ENCODE measurements around the gene AMN. TPM values are rescaled to one million over a fixed set of nuclear protein-coding genes. Genes with fewer than 3 reads are reported as not detected.

AMN gene
- total RNA-seq, 3 donors from 2014 or later, result 0.16 to 0.88 (median 0.66) TPM

DNA sequence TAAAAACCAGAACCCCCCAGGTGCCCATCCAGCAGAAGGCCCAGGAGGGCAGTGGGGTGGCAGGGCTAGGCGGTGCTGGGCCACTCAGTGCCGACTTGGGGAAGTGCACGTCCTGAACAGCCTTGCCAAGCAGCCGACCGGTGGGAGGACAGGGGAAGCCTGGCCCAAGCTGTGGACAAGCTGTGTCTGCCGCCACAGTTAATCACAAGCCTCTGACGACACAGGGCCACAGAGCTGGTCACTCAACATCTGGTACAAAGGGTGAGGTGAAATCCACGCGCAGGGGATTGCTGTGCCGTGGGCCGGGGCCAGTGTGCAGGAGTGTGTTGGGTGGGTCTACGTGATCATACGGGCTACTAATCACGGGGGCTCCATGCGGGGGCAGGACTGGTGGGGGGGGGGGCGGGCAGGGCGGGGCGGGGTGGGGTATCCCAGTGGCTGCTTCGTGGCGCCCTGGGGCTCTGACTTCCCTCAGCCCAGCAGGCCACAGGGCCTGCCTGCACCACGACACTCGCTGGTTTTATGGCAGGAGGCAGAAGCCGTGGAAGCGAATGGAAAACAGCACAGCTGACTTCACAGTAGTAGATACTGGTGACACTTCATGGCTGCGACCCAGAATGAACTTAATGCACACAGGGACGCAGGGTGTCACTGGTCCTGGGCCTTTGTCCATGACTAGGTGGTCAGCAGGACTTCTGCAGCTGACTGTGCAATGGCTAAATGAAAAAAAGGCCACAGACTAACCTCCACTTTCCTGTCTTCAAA, 10.2 kb downstream of the AMN start:
- Histone ChIP-seq H3K36me3 (no peaks in the 10 kb centered on the region), H3K4me3 (no peak overlapping the region), H3K27me3 (peaks cover 18 to 29% of the 10 kb centered on the region in 2 donors), H3K9me3 (no peaks in the 10 kb centered on the region), H3K4me1 (peaks cover 14 to 15% of the 10 kb centered on the region in 2 donors), H3K27ac (no peak overlapping the region)
- TF ChIP-seq POLR2A (IDR thresholded peaks at IDR 0.05), result no peak
- TF ChIP-seq, protein P1, sequence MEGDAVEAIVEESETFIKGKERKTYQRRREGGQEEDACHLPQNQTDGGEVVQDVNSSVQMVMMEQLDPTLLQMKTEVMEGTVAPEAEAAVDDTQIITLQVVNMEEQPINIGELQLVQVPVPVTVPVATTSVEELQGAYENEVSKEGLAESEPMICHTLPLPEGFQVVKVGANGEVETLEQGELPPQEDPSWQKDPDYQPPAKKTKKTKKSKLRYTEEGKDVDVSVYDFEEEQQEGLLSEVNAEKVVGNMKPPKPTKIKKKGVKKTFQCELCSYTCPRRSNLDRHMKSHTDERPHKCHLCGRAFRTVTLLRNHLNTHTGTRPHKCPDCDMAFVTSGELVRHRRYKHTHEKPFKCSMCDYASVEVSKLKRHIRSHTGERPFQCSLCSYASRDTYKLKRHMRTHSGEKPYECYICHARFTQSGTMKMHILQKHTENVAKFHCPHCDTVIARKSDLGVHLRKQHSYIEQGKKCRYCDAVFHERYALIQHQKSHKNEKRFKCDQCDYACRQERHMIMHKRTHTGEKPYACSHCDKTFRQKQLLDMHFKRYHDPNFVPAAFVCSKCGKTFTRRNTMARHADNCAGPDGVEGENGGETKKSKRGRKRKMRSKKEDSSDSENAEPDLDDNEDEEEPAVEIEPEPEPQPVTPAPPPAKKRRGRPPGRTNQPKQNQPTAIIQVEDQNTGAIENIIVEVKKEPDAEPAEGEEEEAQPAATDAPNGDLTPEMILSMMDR (IDR thresholded peaks at IDR 0.05), result no peak
- TF ChIP-seq POLR2AphosphoS5 (IDR thresholded peaks at IDR 0.05), result no peak
- no peak for DNase-seq (ENCODE audit: low spot score in 2 of 2)
- intact Hi-C loops (cut with DNase I; ENCODE audit: low total_unique reads), result no loop called here

DNA sequence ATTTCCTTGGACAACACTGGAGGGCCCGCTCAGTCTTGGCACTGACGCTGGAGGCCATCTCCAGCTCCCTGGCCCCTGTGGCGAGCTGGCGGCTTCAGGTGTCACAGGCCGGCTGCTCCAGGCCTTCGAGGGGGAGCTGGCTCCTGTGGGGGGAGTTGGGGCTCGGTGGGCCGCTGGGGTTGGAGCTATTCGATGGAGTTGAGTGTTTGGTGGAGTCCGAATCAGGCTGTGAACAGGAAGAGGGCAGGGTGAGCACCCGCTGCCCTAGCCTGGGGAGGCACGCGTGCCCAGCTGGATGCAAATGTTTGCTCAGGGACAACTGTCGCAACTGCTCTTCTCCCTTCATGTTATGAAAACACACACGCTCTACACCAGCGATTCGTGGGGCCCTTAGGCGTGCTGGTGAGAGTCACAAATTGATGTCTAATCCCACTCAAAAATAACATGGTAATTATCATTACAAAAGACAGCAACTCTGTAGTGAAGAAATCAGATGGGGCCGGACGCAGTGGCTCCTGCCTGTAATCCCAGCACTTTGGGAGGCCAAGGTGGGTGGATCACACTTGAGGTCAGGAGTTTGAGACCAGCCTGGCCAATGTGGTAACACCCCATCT, 11.3 kb downstream of the AMN start:
- H3K27me3 ChIP-seq, result peaks cover 18 to 21% of the 10 kb centered on the region in 2 donors
- TF ChIP-seq POLR2A (IDR thresholded peaks at IDR 0.05) (no peak), POLR2AphosphoS5 (IDR thresholded peaks at IDR 0.05) (no peak)
- TF ChIP-seq, protein P1 (IDR thresholded peaks at IDR 0.05), result no peak
- DNase-seq (ENCODE audit: low spot score in 2 of 2), result no peak
- no peaks in the 10 kb centered on the region for H3K9me3 ChIP-seq
- H3K4me1 ChIP-seq, result peaks cover 12 to 14% of the 10 kb centered on the region in 2 donors
- no peaks in the 10 kb centered on the region for H3K36me3 ChIP-seq
- intact Hi-C loops (cut with DNase I; ENCODE audit: low total_unique reads), result no loop called here
- no peak overlapping the region for H3K4me3 ChIP-seq
- H3K27ac ChIP-seq, result no peak overlapping the region

DNA sequence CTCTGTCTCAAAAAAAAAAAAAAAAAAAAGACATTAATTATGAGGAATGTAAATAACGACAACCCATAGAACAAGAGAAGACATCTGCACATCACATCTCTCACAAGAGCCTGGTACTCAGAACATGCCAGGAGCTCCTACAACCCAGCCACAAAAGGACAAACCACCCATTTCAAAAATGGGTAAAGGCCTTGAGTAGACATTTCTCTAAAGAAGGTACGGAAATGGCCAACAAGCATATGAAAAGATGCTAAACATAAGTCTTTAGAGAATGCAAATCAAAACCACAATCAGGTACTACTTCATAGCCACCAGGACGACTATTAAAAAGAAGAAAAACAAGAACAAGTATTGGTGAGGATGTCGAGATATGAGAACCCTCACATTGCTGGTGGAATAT, 13.3 kb downstream of the AMN start:
- Histone ChIP-seq H3K4me1 (no peaks in the 10 kb centered on the region), H3K36me3 (no peaks in the 10 kb centered on the region), H3K9me3 (no peaks in the 10 kb centered on the region), H3K27me3 (peaks cover under 1% of the 10 kb centered on the region in 2 donors), H3K4me3 (no peak overlapping the region), H3K27ac (no peak overlapping the region)
- TF ChIP-seq, protein P1 (IDR thresholded peaks at IDR 0.05), result no peak
- no peak for TF ChIP-seq POLR2A (IDR thresholded peaks at IDR 0.05)
- TF ChIP-seq POLR2AphosphoS5 (IDR thresholded peaks at IDR 0.05), result no peak
- intact Hi-C loops (cut with DNase I; ENCODE audit: low total_unique reads), result no loop called here
- DNase-seq (ENCODE audit: low spot score in 2 of 2), result no peak

DNA sequence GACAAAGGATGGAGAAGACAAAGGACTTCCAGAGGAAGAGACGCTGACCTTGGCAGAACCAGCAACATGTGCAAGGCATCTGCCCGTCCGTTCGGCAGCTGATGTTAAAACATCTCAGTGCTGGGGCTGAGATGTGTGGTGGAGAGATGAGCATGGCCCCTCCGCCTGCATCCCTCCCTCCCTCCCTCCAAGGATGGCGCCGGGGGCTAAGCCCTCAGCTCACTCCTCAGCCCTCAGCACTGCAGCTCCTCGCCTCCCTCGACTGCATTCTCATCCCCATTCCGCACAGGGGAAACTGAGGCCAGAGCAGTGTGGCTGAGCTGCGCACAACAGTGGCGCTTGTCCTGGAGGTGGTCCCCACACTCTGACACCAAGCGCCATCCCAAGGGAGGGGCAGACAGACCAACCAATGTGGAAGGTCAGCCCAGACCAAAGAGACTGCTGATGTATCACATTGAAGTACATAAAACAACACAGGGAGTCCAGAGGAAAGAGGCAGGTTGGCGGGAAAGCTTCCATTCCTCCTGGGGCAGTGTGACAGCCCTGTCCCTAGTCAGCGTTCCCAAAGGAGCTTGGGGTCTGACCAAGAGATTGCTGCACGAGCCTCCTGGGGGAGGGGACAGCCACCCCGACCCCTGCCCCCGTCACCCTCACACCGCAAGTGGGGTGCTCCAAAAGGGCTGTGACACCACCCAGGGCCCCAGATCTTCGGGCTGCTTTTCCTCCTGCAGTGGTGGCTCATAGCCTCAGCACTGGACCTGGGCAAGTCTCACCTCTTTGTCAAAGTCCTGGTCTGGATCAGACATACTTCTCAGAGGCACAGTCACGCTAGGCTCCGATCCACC, 15.1 kb downstream of the AMN start:
- no peak overlapping the region for H3K27ac ChIP-seq
- no peak overlapping the region for H3K4me3 ChIP-seq
- no peaks in the 10 kb centered on the region for H3K9me3 ChIP-seq
- no peaks in the 10 kb centered on the region for H3K27me3 ChIP-seq
- no peak for DNase-seq (ENCODE audit: low spot score in 2 of 2)
- no peaks in the 10 kb centered on the region for H3K4me1 ChIP-seq
- TF ChIP-seq POLR2A (IDR thresholded peaks at IDR 0.05), result no peak
- TF ChIP-seq, protein P1 (IDR thresholded peaks at IDR 0.05), result no peak
- no peak for TF ChIP-seq POLR2AphosphoS5 (IDR thresholded peaks at IDR 0.05)
- no peaks in the 10 kb centered on the region for H3K36me3 ChIP-seq
- intact Hi-C loops (cut with DNase I; ENCODE audit: low total_unique reads), result no loop called here

Data from breast epithelium (tissue), 4 donors.